Measurements from ENCODE around the gene UROS. TPM values are rescaled to one million over a fixed set of nuclear protein-coding genes. Genes with fewer than 3 reads are reported as not detected.

UROS gene
- total RNA-seq, 1 donor from 2014 or later: 69.6 TPM

DNA sequence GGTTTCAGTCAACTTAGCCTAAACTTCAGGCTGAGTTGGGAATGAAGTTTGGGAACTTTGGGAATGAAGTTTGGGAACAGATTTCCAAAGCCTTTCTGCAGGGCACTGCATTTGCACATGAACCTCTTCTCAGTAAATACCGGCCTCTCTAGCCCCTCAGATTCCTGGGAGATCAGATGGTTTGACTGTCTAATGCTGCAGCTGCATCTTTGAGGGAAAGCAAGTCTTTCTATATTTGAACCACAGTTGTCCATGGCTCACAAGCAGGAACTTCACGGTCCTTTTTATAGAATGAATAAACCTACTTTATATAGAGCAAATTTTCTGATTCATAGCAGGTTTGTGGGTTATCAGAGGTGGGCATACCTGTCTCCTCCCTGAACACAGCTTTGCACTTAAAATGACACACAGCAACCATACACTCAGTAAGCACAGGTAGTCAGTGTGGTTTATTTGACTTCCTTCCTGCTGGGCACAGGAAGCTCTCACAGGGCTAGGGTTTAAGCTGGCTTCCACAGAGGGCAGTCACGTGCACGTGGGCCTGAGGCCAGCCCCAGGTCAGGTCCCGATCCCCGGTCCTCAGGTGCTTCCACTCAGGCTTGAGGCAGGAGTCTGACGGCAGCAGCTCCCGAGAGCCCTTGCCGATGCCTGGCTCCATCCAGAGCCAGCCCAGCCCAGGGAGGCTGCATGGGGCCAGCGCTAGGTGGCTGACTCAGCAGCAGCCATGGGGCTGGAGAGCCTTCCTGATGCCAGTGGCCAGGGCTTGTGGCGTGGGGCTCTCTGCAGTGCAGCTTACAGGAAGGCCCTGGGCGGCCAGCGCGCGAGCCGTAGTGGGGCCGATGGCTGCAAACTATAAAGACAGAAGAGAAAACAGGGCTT lies 34.7 kb downstream of the UROS start:
- no peak overlapping the region for H3K4me3 Mint-ChIP-seq (ENCODE audit: unreplicated experiment)
- H3K27ac Mint-ChIP-seq (ENCODE audit: unreplicated experiment): no peak overlapping the region
- no peaks in the 10 kb centered on the region for H3K27me3 Mint-ChIP-seq (ENCODE audit: low read depth)

DNA sequence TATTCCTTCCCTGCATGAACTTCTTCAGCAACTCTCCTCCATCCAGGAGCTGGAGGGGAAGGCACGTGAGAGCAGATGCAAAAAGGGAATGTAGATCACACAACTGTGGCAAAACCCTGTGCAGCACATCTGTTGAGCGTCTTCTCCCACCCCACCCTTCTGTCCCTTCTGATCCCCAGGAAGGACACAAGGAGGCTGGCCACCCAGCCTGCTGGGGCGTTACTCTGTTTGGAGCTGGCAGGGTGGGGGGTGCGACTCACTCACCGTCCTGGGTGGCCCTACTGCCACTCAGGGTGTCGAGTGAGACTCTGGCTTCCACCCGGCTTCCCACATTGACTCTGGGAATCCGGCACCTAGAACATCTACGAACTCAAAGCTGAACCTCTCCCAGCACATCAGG lies 37.3 kb downstream of the UROS start:
- H3K4me1 Mint-ChIP-seq (ENCODE audit: low read depth): no peaks in the 10 kb centered on the region
- H3K36me3 Mint-ChIP-seq (ENCODE audit: low read depth): peaks cover 7% of the 10 kb centered on the region
- no peaks in the 10 kb centered on the region for H3K9me3 Mint-ChIP-seq (ENCODE audit: low read depth)
- no peaks in the 10 kb centered on the region for H3K27me3 Mint-ChIP-seq (ENCODE audit: low read depth)
- no peak overlapping the region for H3K27ac Mint-ChIP-seq (ENCODE audit: unreplicated experiment)
- H3K4me3 Mint-ChIP-seq (ENCODE audit: unreplicated experiment): no peak overlapping the region
- no peak for DNase-seq (ENCODE audit: low spot score)
- TF ChIP-seq, protein P1, sequence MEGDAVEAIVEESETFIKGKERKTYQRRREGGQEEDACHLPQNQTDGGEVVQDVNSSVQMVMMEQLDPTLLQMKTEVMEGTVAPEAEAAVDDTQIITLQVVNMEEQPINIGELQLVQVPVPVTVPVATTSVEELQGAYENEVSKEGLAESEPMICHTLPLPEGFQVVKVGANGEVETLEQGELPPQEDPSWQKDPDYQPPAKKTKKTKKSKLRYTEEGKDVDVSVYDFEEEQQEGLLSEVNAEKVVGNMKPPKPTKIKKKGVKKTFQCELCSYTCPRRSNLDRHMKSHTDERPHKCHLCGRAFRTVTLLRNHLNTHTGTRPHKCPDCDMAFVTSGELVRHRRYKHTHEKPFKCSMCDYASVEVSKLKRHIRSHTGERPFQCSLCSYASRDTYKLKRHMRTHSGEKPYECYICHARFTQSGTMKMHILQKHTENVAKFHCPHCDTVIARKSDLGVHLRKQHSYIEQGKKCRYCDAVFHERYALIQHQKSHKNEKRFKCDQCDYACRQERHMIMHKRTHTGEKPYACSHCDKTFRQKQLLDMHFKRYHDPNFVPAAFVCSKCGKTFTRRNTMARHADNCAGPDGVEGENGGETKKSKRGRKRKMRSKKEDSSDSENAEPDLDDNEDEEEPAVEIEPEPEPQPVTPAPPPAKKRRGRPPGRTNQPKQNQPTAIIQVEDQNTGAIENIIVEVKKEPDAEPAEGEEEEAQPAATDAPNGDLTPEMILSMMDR (IDR thresholded peaks at IDR 0.05): no peak

More for the DNA sequence above, 34.7 kb downstream of the UROS start:
- TF ChIP-seq, protein P1 (IDR thresholded peaks at IDR 0.05): no peak
- Mint-ChIP-seq H3K9me3 (ENCODE audit: low read depth) (no peaks in the 10 kb centered on the region), H3K36me3 (ENCODE audit: low read depth) (peaks cover 16% of the 10 kb centered on the region), H3K4me1 (ENCODE audit: low read depth) (no peaks in the 10 kb centered on the region)
- DNase-seq (ENCODE audit: low spot score): no peak

DNA sequence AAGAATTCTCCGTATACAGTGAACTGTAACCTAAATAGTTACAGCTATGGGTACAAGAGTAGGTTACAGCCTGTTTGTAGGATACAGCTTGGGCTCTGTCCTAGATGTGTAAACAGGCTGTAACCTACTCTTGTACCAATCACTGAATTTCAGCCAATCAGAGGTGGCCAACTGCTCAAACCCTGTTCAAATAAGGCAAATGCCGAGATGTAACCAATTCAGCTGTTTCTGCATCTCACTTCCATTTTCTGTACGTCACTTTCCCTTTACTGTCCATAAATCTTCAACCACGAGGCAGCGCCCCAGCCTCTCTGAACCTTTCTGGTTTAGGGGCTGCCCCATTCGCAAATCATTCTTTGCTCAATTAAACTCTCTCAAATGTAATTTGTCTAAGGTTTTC lies 39.1 kb downstream of the UROS start:
- peaks cover 4% of the 10 kb centered on the region for H3K9me3 Mint-ChIP-seq (ENCODE audit: low read depth)
- H3K36me3 Mint-ChIP-seq (ENCODE audit: low read depth): no peaks in the 10 kb centered on the region
- H3K27ac Mint-ChIP-seq (ENCODE audit: unreplicated experiment): no peak overlapping the region
- no peaks in the 10 kb centered on the region for H3K4me1 Mint-ChIP-seq (ENCODE audit: low read depth)
- no peak for DNase-seq (ENCODE audit: low spot score)
- TF ChIP-seq, protein P1 (IDR thresholded peaks at IDR 0.05): no peak
- no peaks in the 10 kb centered on the region for H3K27me3 Mint-ChIP-seq (ENCODE audit: low read depth)
- no peak overlapping the region for H3K4me3 Mint-ChIP-seq (ENCODE audit: unreplicated experiment)

DNA sequence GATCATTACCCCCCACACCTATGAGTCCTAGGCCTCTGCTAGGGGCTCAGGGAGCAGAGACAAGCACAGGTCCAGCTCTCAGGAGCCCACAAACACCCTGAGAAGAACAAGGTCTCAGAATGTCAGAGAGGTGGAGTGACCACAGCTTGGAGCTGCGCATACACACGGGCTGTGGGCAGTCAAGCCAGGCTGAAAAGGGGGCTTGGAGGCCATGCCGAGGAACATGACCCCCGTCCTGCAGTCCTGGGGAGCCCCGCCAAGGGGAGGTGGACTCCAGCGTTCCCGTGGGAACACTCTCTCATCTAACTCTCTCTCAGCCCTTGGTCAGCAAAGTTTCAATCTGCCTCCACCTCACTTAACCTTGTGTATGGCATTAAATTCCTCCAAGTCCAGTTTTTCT lies 39.6 kb downstream of the UROS start:
- Mint-ChIP-seq H3K27ac (ENCODE audit: unreplicated experiment) (no peak overlapping the region), H3K27me3 (ENCODE audit: low read depth) (no peaks in the 10 kb centered on the region), H3K36me3 (ENCODE audit: low read depth) (no peaks in the 10 kb centered on the region), H3K4me1 (ENCODE audit: low read depth) (no peaks in the 10 kb centered on the region), H3K4me3 (ENCODE audit: unreplicated experiment) (no peak overlapping the region), H3K9me3 (ENCODE audit: low read depth) (peaks cover 6% of the 10 kb centered on the region)
- TF ChIP-seq, protein P1 (IDR thresholded peaks at IDR 0.05): no peak
- no peak for DNase-seq (ENCODE audit: low spot score)

DNA sequence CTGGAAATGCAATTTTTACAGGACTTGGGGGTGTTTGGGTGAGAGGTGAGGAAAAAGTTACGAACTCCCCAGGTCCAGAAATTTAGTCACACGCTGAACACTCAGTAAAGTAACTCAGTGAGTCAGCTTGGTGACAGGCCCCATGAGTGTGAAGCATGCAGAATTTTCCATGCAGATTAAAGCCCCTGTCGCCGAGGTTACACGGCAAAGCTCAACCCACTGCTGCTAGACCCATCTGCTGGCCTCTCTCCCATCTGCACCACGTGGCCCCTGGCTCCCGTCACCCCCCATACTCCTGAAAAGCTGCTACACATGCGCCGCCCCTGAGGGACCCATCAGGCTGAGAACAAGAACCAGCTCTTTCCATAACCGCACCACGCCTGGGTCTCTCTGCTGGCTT lies 40.4 kb downstream of the UROS start:
- Mint-ChIP-seq H3K9me3 (ENCODE audit: low read depth) (peaks cover 6% of the 10 kb centered on the region), H3K27me3 (ENCODE audit: low read depth) (peaks cover 4% of the 10 kb centered on the region), H3K4me3 (ENCODE audit: unreplicated experiment) (no peak overlapping the region), H3K36me3 (ENCODE audit: low read depth) (no peaks in the 10 kb centered on the region), H3K27ac (ENCODE audit: unreplicated experiment) (no peak overlapping the region), H3K4me1 (ENCODE audit: low read depth) (no peaks in the 10 kb centered on the region)
- TF ChIP-seq, protein P1 (IDR thresholded peaks at IDR 0.05): no peak
- DNase-seq (ENCODE audit: low spot score): no peak
